H1 (cell line): ENCODE results near the gene RHOBTB1. TPM values are rescaled to one million over a fixed set of nuclear protein-coding genes. Genes with fewer than 3 reads are reported as not detected.

Experiments
- BCL11A ChIP-seq, 2 experiments: IDR thresholded peaks; one replicate each; pipeline ENCODE4 v1.6.1; 2011; ENCODE audit warnings: low read depth in 2 of 2, low read length in 2 of 2, mild to moderate bottlenecking in 2 of 2
- CREB1 ChIP-seq: IDR thresholded peaks from 2 replicates; pipeline ENCODE4 v1.6.1; 2012; ENCODE audit warnings: inconsistent platforms
- RAD21 ChIP-seq, 2 experiments: IDR thresholded peaks in 1 of 2; conservative IDR thresholded peaks in 1 of 2; 2 replicates each; pipeline ENCODE4 v1.6.1; 2011; ENCODE audit warnings: low read depth in 2 of 2, low read length in 2 of 2, improper control_type of control experiment in 1 of 2, inconsistent platforms in 1 of 2, mild to moderate bottlenecking in 1 of 2, moderate library complexity in 1 of 2
- SP4 ChIP-seq: IDR thresholded peaks from 2 replicates; pipeline ENCODE4 v1.6.1; 2012; ENCODE audit warnings: low read length, inconsistent platforms
- polyA plus RNA-seq, 7 experiments: library from polyadenylated mRNA; depleted of rRNA in 3 of 7; stranded (reverse) in 5 of 7; unstranded in 2 of 7; fragments of >200 nt in 5 of 7; fragments of 200-250 nt in 2 of 7; gene quantifications; 1 replicate in 5 of 7; 2 replicates in 1 of 7; 4 replicates in 1 of 7; pipeline versions ENCODE4 v1.2.1 to v1.2.3, GENCODE V29; 2011 to 2013; ENCODE audit warnings: missing spikeins in 2 of 7, mixed read lengths in 2 of 7
- total RNA-seq: library from RNA; stranded (reverse); fragmentation: NEBNext Ultra II Directional; extraction: Animal tissue kit (Norgen Biotek cat#: 25700); gene quantifications from 2 replicates; pipeline ENCODE4 v1.2.1, GENCODE V29; 2021

RHOBTB1 gene
- total and polyA plus RNA-seq, 2 of the 8 experiments (the other 6 are each of a cell fraction or from before 2014, with no cell fraction given), result 6.1 to 7.4 TPM

GRCh38 chr10:60948851-60949250, 4.9 kb upstream of the RHOBTB1 start (continued):
- no peak for TF ChIP-seq SP4
- TF ChIP-seq BCL11A (IDR thresholded peaks at IDR 0.05; ENCODE audit: low read depth in 2 of 2, low read length in 2 of 2), result no peak
- no peak for TF ChIP-seq CREB1
- TF ChIP-seq RAD21 (IDR thresholded peaks at IDR 0.05 in 1 of 2, conservative IDR thresholded peaks at IDR 0.05 in 1 of 2; ENCODE audit: low read depth in 2 of 2, low read length in 2 of 2), result no peak
